Umbilical cord (tissue), 2 donors: ENCODE measurements around the gene SHC2. TPM values are rescaled to one million over a fixed set of nuclear protein-coding genes. Genes with fewer than 3 reads are reported as not detected.
"Not testable (repeated sequence)": the region's sequence is repeated elsewhere in the genome, so short reads cannot be mapped to it uniquely, and the experiment has no call there.

Experiments used
- DNase-seq: peaks from one replicate; pipeline ENCODE4 v3.0.0-alpha.2; 2015; ENCODE audit warnings: low spot score
- total RNA-seq: library from RNA; depleted of rRNA; stranded (reverse); fragments of >200 nt; gene quantifications from one replicate; pipeline ENCODE4 v1.2.3, GENCODE V29; 2014; ENCODE audit warnings: low replicate concordance; ENCODE audit not compliant: insufficient read depth

The SHC2 gene
- total RNA-seq, 1 donor from 2014 or later: 11.1 TPM

GRCh38 chr19:407511-408440, 53.1 kb downstream of the SHC2 start:
- DNase-seq: no peak

- no peak for DNase-seq
Observed at GRCh38 chr19:406971-407510, 53.8 kb downstream of the SHC2 start.

GRCh38 chr19:406135-406781, 54.6 kb downstream of the SHC2 start:
- DNase-seq: no peak

GRCh38 chr19:405121-405965, 55.5 kb downstream of the SHC2 start:
- no peak for DNase-seq

- no peak for DNase-seq
Observed at GRCh38 chr19:403221-404027, 57.4 kb downstream of the SHC2 start.

- no peak for DNase-seq
Observed at GRCh38 chr19:402786-403185, 58.0 kb downstream of the SHC2 start.

- no peak for DNase-seq
Observed at GRCh38 chr19:401866-402511, 58.8 kb downstream of the SHC2 start.

GRCh38 chr19:400976-401865, 59.6 kb downstream of the SHC2 start:
- no peak for DNase-seq

GRCh38 chr19:399370-399769, 61.5 kb downstream of the SHC2 start:
- DNase-seq: no peak

GRCh38 chr19:398719-399118, 62.1 kb downstream of the SHC2 start:
- no peak for DNase-seq

- no peak for DNase-seq
Observed at GRCh38 chr19:397941-398706, 62.7 kb downstream of the SHC2 start.

GRCh38 chr19:397321-397720, 63.5 kb downstream of the SHC2 start:
- DNase-seq: no peak

- no peak for DNase-seq
Observed at GRCh38 chr19:395467-395866, 65.4 kb downstream of the SHC2 start.

GRCh38 chr19:394857-395256, 66.0 kb downstream of the SHC2 start:
- DNase-seq: not testable (repeated sequence)

- DNase-seq: not testable (repeated sequence)
Observed at GRCh38 chr19:393560-393959, 67.3 kb downstream of the SHC2 start.

GRCh38 chr19:392375-392970, 68.4 kb downstream of the SHC2 start:
- DNase-seq: no peak

GRCh38 chr19:391726-392374, 69.0 kb downstream of the SHC2 start:
- no peak for DNase-seq

- DNase-seq: no peak
Observed at GRCh38 chr19:391207-391557, 69.7 kb downstream of the SHC2 start.
